ENCODE data around the gene DHRS11. TPM values are rescaled to one million over a fixed set of nuclear protein-coding genes. Genes with fewer than 3 reads are reported as not detected.

DHRS11 gene
- total and polyA plus RNA-seq, 3 donors from 2014 or later, result 13.9 to 38.3 (median 17.6) TPM

DNA sequence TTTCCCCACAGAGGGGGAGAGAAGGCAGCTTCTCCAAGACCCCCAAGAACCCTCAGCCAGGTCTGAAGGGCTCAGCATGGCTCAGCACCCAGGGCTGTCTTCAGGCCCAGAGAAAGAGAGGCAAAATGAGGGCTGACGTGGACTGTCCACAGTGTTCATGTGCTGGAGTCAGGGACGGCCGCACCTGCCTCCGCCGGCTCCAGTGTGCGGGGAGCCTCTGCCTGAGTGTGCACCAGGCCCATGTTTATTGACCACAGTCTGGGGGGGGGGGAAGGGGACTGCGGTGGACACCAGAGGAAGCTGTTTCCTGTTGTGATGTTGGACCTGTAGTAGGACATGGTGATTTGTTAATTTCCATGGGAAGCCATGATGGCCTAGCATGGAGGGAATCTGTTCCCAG is 16.6 kb downstream of the DHRS11 start:
- Histone ChIP-seq H3K36me3 (ENCODE audit: low read depth, missing control alignments) (no peaks in the 10 kb centered on the region), H3K4me1 (peaks cover 1% of the 10 kb centered on the region), H3K27me3 (no peaks in the 10 kb centered on the region), H3K9me3 (no peaks in the 10 kb centered on the region), H3K27ac (no peak overlapping the region), H3K4me3 (no peak overlapping the region)
- TF ChIP-seq POLR2A (IDR thresholded peaks at IDR 0.05) (no peak), CTCF (IDR thresholded peaks at IDR 0.05) (no peak)
- intact Hi-C loops (cut with DNase I; ENCODE audit: low total_unique reads), result no loop called here
- no peak for DNase-seq
- WGBS, 2 donors, result 23 to 76% methylated on average over 3 to 7 of the region's 7 CpGs

- 26 to 43% methylated on average over 13 to 24 of the region's 24 CpGs for WGBS, 2 donors
- intact Hi-C loops (cut with DNase I; ENCODE audit: low total_unique reads), result no loop called here
- Histone ChIP-seq H3K4me1 (no peaks in the 10 kb centered on the region), H3K27me3 (no peaks in the 10 kb centered on the region), H3K36me3 (ENCODE audit: low read depth, missing control alignments) (no peaks in the 10 kb centered on the region), H3K27ac (no peak overlapping the region), H3K9me3 (no peaks in the 10 kb centered on the region), H3K4me3 (no peak overlapping the region)
- peak; percentile 67 for DNase-seq
- TF ChIP-seq CTCF (IDR thresholded peaks at IDR 0.05) (peak in 2 of 3 experiments; percentile 30 to 37), POLR2A (IDR thresholded peaks at IDR 0.05) (no peak)
Measured at GRCh38 chr17:36608794-36609497, 17.3 kb downstream of the DHRS11 start.

GRCh38 chr17:36609498-36609862 is 17.8 kb downstream of the DHRS11 start:
- TF ChIP-seq CTCF (IDR thresholded peaks at IDR 0.05) (no peak), POLR2A (IDR thresholded peaks at IDR 0.05) (no peak)
- Histone ChIP-seq H3K9me3 (no peaks in the 10 kb centered on the region), H3K27ac (no peak overlapping the region), H3K27me3 (no peaks in the 10 kb centered on the region), H3K36me3 (ENCODE audit: low read depth, missing control alignments) (no peaks in the 10 kb centered on the region), H3K4me3 (no peak overlapping the region), H3K4me1 (no peaks in the 10 kb centered on the region)
- intact Hi-C loops (cut with DNase I; ENCODE audit: low total_unique reads), result no loop called here
- DNase-seq, result no peak
- WGBS, 2 donors, result 72 to 79% methylated on average over 7 of the region's 7 CpGs

- intact Hi-C loops (cut with DNase I; ENCODE audit: low total_unique reads), result no loop called here
Measured at GRCh38 chr17:36610474-36610873, 18.8 kb downstream of the DHRS11 start.

More at GRCh38 chr17:36610474-36610873, 18.8 kb downstream of the DHRS11 start:
- no peaks in the 10 kb centered on the region for H3K4me1 ChIP-seq
- DNase-seq, result no peak
- H3K27ac ChIP-seq, result no peak overlapping the region
- H3K27me3 ChIP-seq, result no peaks in the 10 kb centered on the region
- H3K9me3 ChIP-seq, result no peaks in the 10 kb centered on the region
- WGBS, 2 donors, result 64 to 85% methylated on average over 6 of the region's 6 CpGs
- H3K4me3 ChIP-seq, result no peak overlapping the region
- no peaks in the 10 kb centered on the region for H3K36me3 ChIP-seq (ENCODE audit: low read depth, missing control alignments)
- TF ChIP-seq CTCF (IDR thresholded peaks at IDR 0.05) (no peak), POLR2A (IDR thresholded peaks at IDR 0.05) (no peak)
